ENCODE results near the gene IWS1.

DNA sequence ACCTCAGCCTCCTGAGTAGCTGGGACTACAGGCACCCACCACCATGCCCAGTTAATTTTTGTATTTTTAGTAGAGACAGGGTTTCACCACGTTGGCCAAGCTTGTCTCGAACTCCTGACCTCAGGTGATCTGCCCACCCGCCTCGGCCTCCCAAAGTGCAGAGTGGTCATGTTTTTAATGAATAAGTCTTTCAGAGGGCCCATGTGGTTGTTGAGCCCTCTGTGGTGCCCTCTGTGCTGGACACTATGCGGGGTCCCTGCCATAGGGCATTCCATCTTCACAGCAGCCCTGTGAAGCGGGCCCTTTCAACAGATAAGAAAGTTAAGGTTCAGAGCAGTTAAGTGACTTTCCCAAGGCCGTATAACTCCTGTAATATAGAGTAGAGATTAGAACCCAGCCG is 35.1 kb upstream of the IWS1 start:
- TF ChIP-seq JUND (IDR thresholded peaks at IDR 0.05) = no peak
- TF ChIP-seq CTCF (IDR thresholded peaks at IDR 0.05 in 2 of 3, conservative IDR thresholded peaks at IDR 0.05 in 1 of 3; ENCODE audit: borderline replicate concordance in 1 of 3, insufficient read depth in 1 of 3, low read depth in 2 of 3, low read length in 2 of 3) = no peak
- TF ChIP-seq POLR2A (IDR thresholded peaks at IDR 0.05; ENCODE audit: borderline replicate concordance, extremely low read depth, insufficient read depth, insufficient read length) = no peak

Measured in HCT116 (cell line).